HepG2 (cell line): ENCODE measurements around the gene CD34. TPM values are rescaled to one million over a fixed set of nuclear protein-coding genes. Genes with fewer than 3 reads are reported as not detected.
A peak's percentile ranks its signal among the peaks of the same experiment; 100 is the strongest.

Experiments used
- ATAC-seq: fragments of 200-7000 bp; cut with Tn5 transposase; 3 replicates; pipeline ENCODE4 v1.9.1; 2020; ENCODE audit warnings: mild to moderate bottlenecking, moderate library complexity
- BruUV-seq: library from RNA; stranded (reverse); fragments of 400-500 nt; replicated peaks from 2 replicates; lab custom pipeline; 2021; lab: Mats Ljungman, UMichigan
- CTCF ChIA-PET: fragments of 300-600 bp; formaldehyde crosslinking; extraction: SDS; loops from one replicate; lab custom pipeline; 2021; ENCODE audit warnings: low total read pairs, inconsistent platforms, low intra/inter-chr PET ratio; lab: Yijun Ruan, JAX
- POLR2A ChIA-PET: fragments of 350-600 bp; sonication (Branson Sonifier 250); formaldehyde crosslinking; loops from one replicate; lab custom pipeline; 2020; ENCODE audit warnings: antibody characterized with exemption, inconsistent platforms; lab: Yijun Ruan, JAX
- DNase-seq: peaks from one replicate; pipeline ENCODE4 v3.0.0-alpha.2; 2015; ENCODE audit warnings: low spot score
- FAIRE-seq: peaks from 3 replicates; lab custom pipeline; 2011; peaks lifted over from hg19 to GRCh38; lab: Jason Lieb, UNC
- H2AFZ ChIP-seq: one replicate; pipeline ENCODE4 v1.6.1; 2011; ENCODE audit warnings: low read length, inconsistent platforms
- H3K27ac ChIP-seq: fragments of 300-600 bp; 3 replicates; pipeline ENCODE4 v1.8.0; 2011; ENCODE audit warnings: mixed run types, mild to moderate bottlenecking, mixed read lengths, low read length, inconsistent platforms; ENCODE audit not compliant: insufficient read depth; ENCODE audit errors: extremely low read length
- H3K27me3 ChIP-seq, 2 experiments: fragments of 200-600 bp in 1 of 2; 2 replicates in 1 of 2; 3 replicates in 1 of 2; pipeline versions ENCODE4 v1.6.0 to v1.8.0; 2011; ENCODE audit warnings: low read length in 2 of 2, mild to moderate bottlenecking in 2 of 2, moderate library complexity in 2 of 2, inconsistent platforms in 1 of 2; ENCODE audit not compliant: insufficient read depth in 2 of 2, control insufficient read depth in 1 of 2
- H3K36me3 ChIP-seq, 2 experiments: fragments of 200-600 bp in 1 of 2; replicated peaks in 1 of 2; 2 replicates in 1 of 2; 3 replicates in 1 of 2; pipeline versions ENCODE4 v1.5.1 to v1.8.0; 2011; ENCODE audit warnings: low read length in 2 of 2, inconsistent platforms in 1 of 2; ENCODE audit not compliant: insufficient read depth in 2 of 2, control insufficient read depth in 1 of 2
- H3K4me1 ChIP-seq: 2 replicates; pipeline ENCODE4 v1.5.1; 2012; ENCODE audit warnings: low read length, inconsistent platforms; ENCODE audit not compliant: insufficient read depth
- H3K4me2 ChIP-seq: 2 replicates; pipeline ENCODE4 v1.6.0; 2011; ENCODE audit warnings: low read depth, low read length, inconsistent platforms
- H3K4me3 ChIP-seq, 3 experiments: fragments of 200-600 bp in 1 of 3; sonication (generic), shearing (Covaris generic) in 1 of 3; replicated peaks in 1 of 3; 2 replicates each; pipeline ENCODE4 v1.5.1; 2011 to 2016; ENCODE audit warnings: low read length in 3 of 3, inconsistent platforms in 2 of 3, low read depth in 2 of 3, mild to moderate bottlenecking in 2 of 3, control low read depth in 1 of 3, mixed read lengths in 1 of 3; ENCODE audit not compliant: insufficient read depth in 1 of 3
- H3K79me2 ChIP-seq: one replicate; pipeline ENCODE4 v1.6.1; 2011; ENCODE audit warnings: low read length, inconsistent platforms; ENCODE audit not compliant: insufficient read depth
- H3K9ac ChIP-seq: 2 replicates; pipeline ENCODE4 v1.6.0; 2011; ENCODE audit warnings: mild to moderate bottlenecking, low read depth, low read length, inconsistent platforms; ENCODE audit not compliant: insufficient read depth
- H3K9me3 ChIP-seq: 2 replicates; pipeline ENCODE4 v1.5.1; 2012; ENCODE audit warnings: mild to moderate bottlenecking, low read length
- H4K20me1 ChIP-seq: 2 replicates; pipeline ENCODE4 v1.6.0; 2011; ENCODE audit warnings: inconsistent platforms, mild to moderate bottlenecking, low read length, moderate library complexity; ENCODE audit not compliant: insufficient read depth
- PAWR ChIP-seq: sonication (generic); formaldehyde crosslinking; IDR thresholded peaks from 2 replicates; pipeline ENCODE4 v1.4.0; 2020; ENCODE audit warnings: missing genetic modification reagents, mild to moderate bottlenecking, borderline replicate concordance
- PHF20 ChIP-seq: sonication (generic); formaldehyde crosslinking; IDR thresholded peaks from 2 replicates; pipeline ENCODE4 v1.5.0; 2020; ENCODE audit warnings: mild to moderate bottlenecking, missing genetic modification reagents
- SALL2 ChIP-seq: sonication (generic); formaldehyde crosslinking; IDR thresholded peaks from 2 replicates; pipeline ENCODE4 v1.8.1; 2023; ENCODE audit warnings: mild to moderate bottlenecking, missing genetic modification reagents, inconsistent platforms
- ZBTB39 ChIP-seq: sonication (generic); formaldehyde crosslinking; IDR thresholded peaks from 2 replicates; pipeline ENCODE4 v1.5.0; 2020; ENCODE audit warnings: missing genetic modification reagents
- ZNF761 ChIP-seq: sonication (generic); formaldehyde crosslinking; conservative IDR thresholded peaks from 2 replicates; pipeline ENCODE4 v1.4.0; 2020; ENCODE audit warnings: mild to moderate bottlenecking, missing genetic modification reagents
- ZNF782 ChIP-seq: sonication (generic); formaldehyde crosslinking; IDR thresholded peaks from 2 replicates; pipeline ENCODE4 v1.4.0; 2020; ENCODE audit warnings: missing genetic modification reagents, mild to moderate bottlenecking, borderline replicate concordance
- WGBS: methylation state at CpG from one replicate; pipeline ENCODE4 v1.1.6; 2017; ENCODE audit warnings: low lambda C conversion rate; 5-methylcytosine and 5-hydroxymethylcytosine counted together
- in situ Hi-C: cut with HindIII; loops from 2 replicates; pipeline ENCODE4 v1.10.0; 2017; ENCODE audit warnings: low pct_unique_long_range_greater_than_20kb; ENCODE audit not compliant: extremely low pct_ligation_motif_present
- intact Hi-C: fragments of 100-400 bp; cut with micrococcal nuclease; formaldehyde crosslinking; loops from one replicate; pipeline ENCODE4 v1.10.0; 2022; ENCODE audit not compliant: unreplicated experiment
- polyA plus RNA-seq, 8 experiments: library from polyadenylated mRNA; depleted of rRNA in 3 of 8; stranded (reverse) in 7 of 8; unstranded in 1 of 8; fragments of >200 nt; fragmentation: Illumina TruSeq in 4 of 8; extraction: Trizol in 4 of 8; gene quantifications; 2 replicates each; pipeline versions ENCODE4 v1.2.1 to v1.2.3, GENCODE V29; 2011 to 2016; ENCODE audit warnings: low read depth in 4 of 8, missing spikeins in 1 of 8, mixed read lengths in 1 of 8; ENCODE audit not compliant: insufficient read depth in 1 of 8
- total RNA-seq, 5 experiments: library from RNA; depleted of rRNA; stranded (reverse); fragments of >200 nt; fragmentation: Illumina TruSeq; extraction: Trizol; gene quantifications; 2 replicates each; pipeline ENCODE4 v1.2.3, GENCODE V29; 2016; ENCODE audit warnings: low read depth in 1 of 5
- TF ChIP-seq, protein P1 (sequence below): fragments of 450-650 bp; IDR thresholded peaks from 2 replicates; pipeline ENCODE4 v1.6.1; 2016

The CD34 gene
- total and polyA plus RNA-seq, 2 of the 13 experiments (the other 11 are each of a cell fraction or from before 2014, with no cell fraction given): not detected

DNA sequence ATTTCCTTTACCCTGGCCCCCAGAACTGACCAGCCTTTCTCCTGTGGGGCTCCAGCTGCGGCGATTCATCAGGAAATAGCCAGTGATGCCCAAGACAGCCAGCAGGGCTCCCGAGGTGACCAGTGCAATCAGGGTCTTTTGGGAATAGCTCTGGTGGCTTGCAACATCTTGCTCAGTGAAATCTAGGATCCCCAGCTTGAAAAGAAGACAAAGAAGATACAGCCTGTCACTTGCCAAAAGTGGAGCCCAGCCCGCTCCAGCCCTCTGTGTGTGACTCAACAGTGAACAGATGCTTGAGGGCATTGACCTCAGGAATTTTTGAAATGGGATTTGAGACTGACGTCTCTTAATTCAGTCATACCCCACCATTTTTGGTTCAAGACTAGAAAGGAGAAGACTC is 22.3 kb downstream of the CD34 start:
- in situ Hi-C loops: loop anchor here (10.0 kb wide), 1 partner anchor 106 kb away; no protein-coding TSS in a partner anchor
- Histone ChIP-seq H3K4me3 (no peak overlapping the region), H3K9ac (no peak overlapping the region), H2AFZ (no peak overlapping the region), H3K27me3 (peaks cover 3 to 34% of the 10 kb centered on the region in 2 experiments), H3K9me3 (no peaks in the 10 kb centered on the region), H3K79me2 (no peaks in the 10 kb centered on the region), H3K36me3 (no peaks in the 10 kb centered on the region), H3K4me1 (peaks cover 13% of the 10 kb centered on the region; the same call in 1 of the 2 replicates), H3K27ac (no peak overlapping the region), H4K20me1 (no peaks in the 10 kb centered on the region), H3K4me2 (no peak overlapping the region)
- intact Hi-C loops: no loop called here
- ATAC-seq: 0 out of 3 replicates have a peak, but pooled peaks have one; percentile 34
- ChIA-PET CTCF (no interaction called here), POLR2A (no interaction called here)
- BruUV-seq: no TSS peak
- TF ChIP-seq ZNF782 (no peak), PHF20 (CRISPR knock-in tag) (no peak), ZNF761 (no peak), ZBTB39 (CRISPR knock-in tag) (no peak), SALL2 (no peak)
- no peak for FAIRE-seq
- WGBS: 31% methylated on average over 4 of the region's 5 CpGs
- DNase-seq: no peak

GRCh38 chr1:207887542-207888201 is 23.3 kb downstream of the CD34 start:
- no peak overlapping the region for H2AFZ ChIP-seq
- no peak for DNase-seq
- no peak for FAIRE-seq
- H3K4me2 ChIP-seq: no peak overlapping the region; the same call in 1 of the 2 replicates
- H4K20me1 ChIP-seq: no peaks in the 10 kb centered on the region
- ATAC-seq: no peak
- no peak for TF ChIP-seq PAWR (CRISPR knock-in tag)
- TF ChIP-seq, protein P1, sequence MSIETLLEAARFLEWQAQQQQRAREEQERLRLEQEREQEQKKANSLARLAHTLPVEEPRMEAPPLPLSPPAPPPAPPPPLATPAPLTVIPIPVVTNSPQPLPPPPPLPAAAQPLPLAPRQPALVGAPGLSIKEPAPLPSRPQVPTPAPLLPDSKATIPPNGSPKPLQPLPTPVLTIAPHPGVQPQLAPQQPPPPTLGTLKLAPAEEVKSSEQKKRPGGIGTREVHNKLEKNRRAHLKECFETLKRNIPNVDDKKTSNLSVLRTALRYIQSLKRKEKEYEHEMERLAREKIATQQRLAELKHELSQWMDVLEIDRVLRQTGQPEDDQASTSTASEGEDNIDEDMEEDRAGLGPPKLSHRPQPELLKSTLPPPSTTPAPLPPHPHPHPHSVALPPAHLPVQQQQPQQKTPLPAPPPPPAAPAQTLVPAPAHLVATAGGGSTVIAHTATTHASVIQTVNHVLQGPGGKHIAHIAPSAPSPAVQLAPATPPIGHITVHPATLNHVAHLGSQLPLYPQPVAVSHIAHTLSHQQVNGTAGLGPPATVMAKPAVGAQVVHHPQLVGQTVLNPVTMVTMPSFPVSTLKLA: 0 out of 2 replicates have a peak, but pooled peaks have one; percentile 15
- no peak overlapping the region for H3K9ac ChIP-seq
- no peaks in the 10 kb centered on the region for H3K79me2 ChIP-seq
- intact Hi-C loops (no loop called here), in situ Hi-C loops (loop anchor here (10.0 kb wide), 1 partner anchor 107 kb away; no protein-coding TSS in a partner anchor)
- POLR2A ChIA-PET: no interaction called here
- peaks cover 3 to 34% of the 10 kb centered on the region in 2 experiments for H3K27me3 ChIP-seq
- no TSS peak for BruUV-seq
- CTCF ChIA-PET: no interaction called here
- H3K9me3 ChIP-seq: no peaks in the 10 kb centered on the region
- H3K4me1 ChIP-seq: peaks cover 13% of the 10 kb centered on the region; the same call in 1 of the 2 replicates
- no peak overlapping the region for H3K27ac ChIP-seq
- 25% methylated on average over 11 of the region's 19 CpGs for WGBS
- H3K36me3 ChIP-seq: no peaks in the 10 kb centered on the region
- H3K4me3 ChIP-seq: no peak overlapping the region
